Ectodermal cell (in vitro differentiated cells): ENCODE results near the gene PRSS36.

Experiments
- H3K27ac ChIP-seq: 2 replicates; pipeline ENCODE4 v1.7.0; 2013; ENCODE audit warnings: mild to moderate bottlenecking, low read depth, low read length; ENCODE audit not compliant: insufficient read depth, poor library complexity, severe bottlenecking
- H3K27me3 ChIP-seq: 2 replicates; pipeline ENCODE4 v1.7.0; 2013; ENCODE audit warnings: mild to moderate bottlenecking, low read length; ENCODE audit not compliant: insufficient read depth, control insufficient read depth, poor library complexity, severe bottlenecking
- H3K36me3 ChIP-seq: one replicate; pipeline ENCODE4 v1.7.0; 2013; ENCODE audit warnings: low read length; ENCODE audit not compliant: control insufficient read depth, insufficient read depth
- H3K4me1 ChIP-seq: one replicate; pipeline ENCODE4 v1.7.0; 2013; ENCODE audit warnings: low read length; ENCODE audit not compliant: control insufficient read depth, insufficient read depth
- H3K4me3 ChIP-seq: 2 replicates; pipeline ENCODE4 v1.7.0; 2013; ENCODE audit warnings: low read depth, low read length, control low read depth; ENCODE audit not compliant: insufficient read depth
- H3K9me3 ChIP-seq: 2 replicates; pipeline ENCODE4 v1.7.0; 2013; ENCODE audit warnings: mild to moderate bottlenecking, low read length, moderate library complexity; ENCODE audit not compliant: control insufficient read depth
- WGBS, 2 experiments: methylation state at CpG; one replicate each; pipeline ENCODE4 v1.1.7; 2013; ENCODE audit warnings: missing lambda C conversion rate in 2 of 2; 5-methylcytosine and 5-hydroxymethylcytosine counted together

PRSS36 gene

DNA sequence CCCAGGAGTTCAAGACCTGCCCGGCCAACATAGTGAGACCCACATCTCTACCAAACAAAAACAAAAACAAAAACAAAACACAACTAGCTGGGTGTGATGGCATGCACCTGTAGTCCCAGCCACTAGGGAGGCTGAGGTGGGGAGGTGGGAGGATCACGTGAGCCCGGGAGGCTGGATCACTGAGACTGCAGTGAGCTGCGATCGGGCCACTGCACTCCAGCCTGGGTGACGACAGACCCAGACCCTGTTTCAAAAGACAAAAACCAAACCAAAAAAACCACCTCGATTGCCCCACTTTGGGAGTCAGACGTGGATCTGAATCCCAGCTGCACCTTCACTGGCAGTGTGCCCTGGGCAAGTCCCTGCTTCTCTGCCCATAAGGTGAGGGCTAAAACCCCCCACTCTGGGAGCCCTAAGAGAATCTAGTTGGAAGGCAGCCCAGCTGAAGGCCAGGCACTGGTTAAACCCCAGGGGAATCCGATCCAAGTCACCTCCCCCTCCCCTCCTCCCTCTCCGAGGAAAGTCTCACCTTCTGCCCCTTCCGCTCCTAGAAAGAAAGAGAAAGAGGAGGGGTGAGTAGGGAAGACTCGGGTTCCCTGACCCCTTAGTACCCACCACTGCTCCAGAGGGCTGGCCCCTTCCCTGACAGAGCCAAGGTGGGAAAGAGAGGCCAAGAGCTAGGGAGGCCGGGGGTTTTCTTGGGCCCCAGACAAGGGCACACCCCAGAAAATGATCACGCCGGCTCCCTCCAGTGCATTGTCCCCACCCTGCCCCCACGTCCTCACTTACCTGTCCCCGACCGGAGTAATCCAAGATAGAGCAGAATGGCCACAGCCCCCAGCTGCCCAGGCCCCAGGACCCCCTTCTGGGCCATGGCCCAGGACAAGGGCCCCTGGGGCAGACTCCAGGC lies 15.0 kb downstream of the PRSS36 start:
- Histone ChIP-seq H3K27me3 (no peaks in the 10 kb centered on the region), H3K4me1 (peaks cover 17% of the 10 kb centered on the region), H3K36me3 (no peaks in the 10 kb centered on the region), H3K4me3 (peak overlapping the region; percentile 29), H3K9me3 (no peaks in the 10 kb centered on the region), H3K27ac (no peak overlapping the region)
- 12 to 21% methylated on average over 16 to 18 of the region's 18 CpGs for WGBS, 2 experiments

DNA sequence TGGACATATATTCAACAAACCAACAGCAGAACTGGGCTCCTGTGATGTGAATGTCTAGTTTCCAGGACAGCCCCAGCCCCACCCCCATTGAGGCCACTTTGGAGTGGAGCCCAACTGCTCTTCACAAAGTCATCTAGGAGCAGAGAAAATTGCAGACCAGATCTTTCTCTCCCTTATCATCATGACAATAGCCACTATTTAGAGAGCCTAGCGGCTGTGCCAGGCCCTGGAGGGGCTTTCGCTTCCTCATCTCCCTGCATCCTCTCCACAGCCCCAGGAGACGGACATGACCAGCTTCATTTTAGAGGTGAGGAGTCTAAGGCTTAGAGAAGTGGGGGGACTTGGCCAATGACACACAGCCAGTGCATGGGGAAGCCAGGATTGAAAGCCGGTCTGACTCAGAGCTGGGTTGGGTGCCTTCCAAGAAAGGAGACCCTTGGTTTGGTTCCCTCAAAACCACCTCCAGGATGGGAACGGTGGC lies 15.7 kb downstream of the PRSS36 start:
- 39 to 44% methylated on average over 5 of the region's 5 CpGs for WGBS, 2 experiments
- Histone ChIP-seq H3K36me3 (no peaks in the 10 kb centered on the region), H3K9me3 (no peaks in the 10 kb centered on the region), H3K4me1 (peaks cover 17% of the 10 kb centered on the region), H3K27ac (no peak overlapping the region), H3K4me3 (no peak overlapping the region), H3K27me3 (no peaks in the 10 kb centered on the region)

DNA sequence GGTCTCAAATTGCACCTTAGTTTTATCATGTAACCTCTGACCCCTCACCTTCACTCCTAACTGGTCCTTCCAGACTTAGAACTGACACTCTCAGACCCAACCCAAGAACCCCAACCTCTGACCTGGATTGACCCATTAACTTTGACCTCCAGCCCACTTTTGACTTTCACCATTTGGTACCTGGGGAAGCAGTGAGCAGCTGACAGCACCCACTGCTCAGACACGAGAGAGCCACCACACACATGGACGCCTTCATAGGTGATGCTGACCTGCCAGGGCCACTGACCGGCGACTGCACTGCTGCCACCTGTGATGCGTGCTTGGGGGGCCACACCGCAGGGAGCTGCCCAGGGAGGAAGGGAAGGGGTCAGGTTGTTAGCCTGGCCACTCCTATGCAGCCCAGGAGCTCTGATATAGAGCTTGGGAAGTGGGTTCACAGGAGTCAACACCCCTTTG lies 16.8 kb downstream of the PRSS36 start:
- Histone ChIP-seq H3K4me3 (no peak overlapping the region), H3K9me3 (no peaks in the 10 kb centered on the region), H3K27ac (no peak overlapping the region), H3K36me3 (no peaks in the 10 kb centered on the region), H3K4me1 (peaks cover 14% of the 10 kb centered on the region), H3K27me3 (no peaks in the 10 kb centered on the region)
- 93 to 94% methylated on average over 6 of the region's 6 CpGs for WGBS, 2 experiments

DNA sequence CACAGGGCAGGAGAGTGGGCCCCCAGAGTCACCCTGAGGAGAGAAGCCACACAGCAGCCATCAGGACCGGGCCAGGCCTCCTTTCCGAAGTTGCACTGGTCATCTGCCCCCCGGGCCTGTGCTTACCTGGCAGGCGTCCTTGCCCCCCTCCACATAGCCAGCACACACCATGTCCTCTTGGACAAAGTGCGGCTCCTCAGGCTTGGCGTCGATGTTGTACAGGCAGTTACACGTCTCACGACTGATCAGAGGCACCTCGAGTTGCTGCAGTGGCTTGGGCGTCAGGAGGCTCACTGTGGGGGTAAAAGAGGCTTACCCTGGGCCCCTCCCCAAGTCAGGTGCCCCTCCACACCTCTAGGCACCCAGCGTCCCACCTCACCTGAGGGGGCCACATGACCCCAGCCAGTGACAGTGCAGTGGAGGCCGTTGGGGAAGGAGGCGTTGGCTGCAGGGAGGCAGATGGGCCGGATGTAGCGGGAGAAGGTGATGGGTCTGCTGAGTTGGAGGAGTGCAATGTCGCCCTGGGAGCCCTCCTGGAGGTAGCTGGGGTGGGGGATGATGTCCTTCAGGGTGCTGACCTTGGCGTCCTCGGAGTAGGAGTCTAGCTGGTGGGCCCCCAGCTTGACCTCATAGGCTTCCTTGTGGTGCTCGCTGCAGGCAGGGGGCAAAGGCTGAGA lies 17.4 kb downstream of the PRSS36 start:
- Histone ChIP-seq H3K27me3 (no peaks in the 10 kb centered on the region), H3K4me1 (peaks cover 14% of the 10 kb centered on the region), H3K4me3 (no peak overlapping the region), H3K9me3 (no peaks in the 10 kb centered on the region), H3K36me3 (peaks cover 4% of the 10 kb centered on the region), H3K27ac (no peak overlapping the region)
- WGBS, 2 experiments: 94 to 96% methylated on average over 20 of the region's 20 CpGs

DNA sequence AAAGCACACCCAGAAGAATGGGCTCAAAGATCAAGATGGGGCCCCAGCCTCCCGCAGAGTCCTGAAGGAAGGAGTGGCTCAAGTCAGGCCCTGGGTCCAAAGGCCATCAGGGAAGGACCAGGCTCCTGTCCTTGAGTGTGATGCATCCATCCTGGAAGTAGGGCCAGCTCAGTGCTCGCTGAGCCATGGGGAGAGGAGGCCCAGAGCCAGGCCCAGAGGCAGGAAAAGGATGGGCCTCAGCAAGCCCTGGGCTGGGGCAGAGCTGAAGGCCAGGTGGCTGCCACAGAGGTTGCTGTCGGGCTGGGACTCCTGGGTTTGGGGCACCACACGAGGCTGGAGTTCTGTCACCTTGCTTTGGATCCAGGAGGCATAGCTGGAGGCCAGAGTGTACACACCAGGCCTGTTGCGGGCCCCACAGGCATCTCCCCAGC lies 18.0 kb downstream of the PRSS36 start:
- peaks cover 14% of the 10 kb centered on the region for H3K4me1 ChIP-seq
- H3K4me3 ChIP-seq: no peak overlapping the region
- 95 to 96% methylated on average over 5 of the region's 5 CpGs for WGBS, 2 experiments
- H3K27me3 ChIP-seq: no peaks in the 10 kb centered on the region
- peaks cover 5% of the 10 kb centered on the region for H3K36me3 ChIP-seq
- no peak overlapping the region for H3K27ac ChIP-seq
- H3K9me3 ChIP-seq: no peaks in the 10 kb centered on the region

DNA sequence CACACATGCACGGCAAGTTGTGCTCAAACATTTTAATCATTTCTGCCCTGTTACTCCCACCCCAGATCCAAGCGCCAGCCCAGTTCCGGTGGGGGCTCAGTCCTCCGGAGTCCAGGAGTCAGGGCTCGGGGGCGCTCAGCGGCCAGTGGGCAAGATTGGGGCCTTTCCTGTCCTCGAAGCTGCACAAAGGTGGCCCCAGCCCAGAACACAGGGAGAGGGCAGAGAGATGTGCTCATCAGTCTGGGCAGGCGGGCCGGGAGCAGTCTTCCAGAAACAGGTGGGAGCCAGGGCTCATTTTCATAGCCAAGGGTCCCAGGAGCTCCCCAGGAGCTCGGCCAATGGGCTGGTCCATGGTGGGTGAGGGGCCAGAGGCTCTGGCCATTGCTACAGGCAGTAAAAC lies 18.4 kb downstream of the PRSS36 start:
- H3K27me3 ChIP-seq: no peaks in the 10 kb centered on the region
- no peaks in the 10 kb centered on the region for H3K9me3 ChIP-seq
- H3K4me3 ChIP-seq: no peak overlapping the region
- peaks cover 5% of the 10 kb centered on the region for H3K36me3 ChIP-seq
- peaks cover 14% of the 10 kb centered on the region for H3K4me1 ChIP-seq
- no peak overlapping the region for H3K27ac ChIP-seq
- 95 to 96% methylated on average over 11 of the region's 11 CpGs for WGBS, 2 experiments

DNA sequence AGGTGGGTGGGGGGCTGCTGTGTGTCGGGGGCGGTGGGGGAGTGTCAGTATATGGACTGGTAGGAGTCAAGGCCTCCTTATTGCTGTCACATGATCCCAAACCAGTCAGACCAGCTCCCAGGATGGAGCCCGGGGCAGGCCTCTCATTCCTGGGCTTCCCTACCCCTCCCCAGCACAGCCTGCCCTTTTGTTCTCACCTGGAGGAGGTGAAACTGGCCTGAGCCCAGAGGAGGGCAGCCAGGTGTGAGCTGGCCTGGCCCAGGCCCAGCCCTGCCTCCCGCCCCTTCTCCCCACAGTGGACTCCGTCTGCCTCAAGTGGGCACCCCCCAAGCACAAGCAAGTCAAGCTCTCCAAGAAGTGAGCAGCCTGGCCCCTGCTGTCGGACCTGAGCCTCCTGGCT lies 19.0 kb downstream of the PRSS36 start:
- peaks cover 5% of the 10 kb centered on the region for H3K36me3 ChIP-seq
- peaks cover 13% of the 10 kb centered on the region for H3K4me1 ChIP-seq
- H3K9me3 ChIP-seq: no peaks in the 10 kb centered on the region
- no peaks in the 10 kb centered on the region for H3K27me3 ChIP-seq
- H3K4me3 ChIP-seq: no peak overlapping the region
- no peak overlapping the region for H3K27ac ChIP-seq
- 86 to 91% methylated on average over 6 of the region's 6 CpGs for WGBS, 2 experiments

DNA sequence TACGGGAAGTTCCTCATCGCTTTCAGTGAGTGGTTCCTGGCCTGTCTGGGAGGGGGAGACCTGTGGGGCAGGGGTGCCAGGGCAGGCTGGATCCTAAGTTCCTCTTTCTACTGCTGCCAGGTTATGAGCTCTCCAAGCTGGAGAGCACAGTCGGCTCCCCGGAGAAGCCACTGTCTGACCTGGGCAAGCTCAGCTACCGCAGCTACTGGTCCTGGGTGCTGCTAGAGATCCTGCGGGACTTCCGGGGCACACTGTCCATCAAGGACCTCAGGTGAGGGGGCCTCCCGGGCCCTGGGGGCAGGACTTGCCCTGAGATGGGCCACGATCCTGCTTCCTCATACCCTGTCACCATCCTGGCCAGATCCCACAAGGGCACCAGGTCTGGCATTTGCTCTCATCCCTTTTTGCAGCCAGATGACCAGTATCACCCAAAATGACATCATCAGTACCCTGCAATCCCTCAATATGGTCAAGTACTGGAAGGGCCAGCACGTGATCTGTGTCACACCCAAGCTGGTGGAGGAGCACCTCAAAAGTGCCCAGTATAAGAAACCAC lies 19.5 kb downstream of the PRSS36 start:
- H3K4me3 ChIP-seq: no peak overlapping the region
- H3K36me3 ChIP-seq: peaks cover 5% of the 10 kb centered on the region
- H3K4me1 ChIP-seq: peaks cover 8% of the 10 kb centered on the region
- H3K9me3 ChIP-seq: no peaks in the 10 kb centered on the region
- 92 to 94% methylated on average over 10 of the region's 10 CpGs for WGBS, 2 experiments
- H3K27me3 ChIP-seq: no peaks in the 10 kb centered on the region
- H3K27ac ChIP-seq: no peak overlapping the region

DNA sequence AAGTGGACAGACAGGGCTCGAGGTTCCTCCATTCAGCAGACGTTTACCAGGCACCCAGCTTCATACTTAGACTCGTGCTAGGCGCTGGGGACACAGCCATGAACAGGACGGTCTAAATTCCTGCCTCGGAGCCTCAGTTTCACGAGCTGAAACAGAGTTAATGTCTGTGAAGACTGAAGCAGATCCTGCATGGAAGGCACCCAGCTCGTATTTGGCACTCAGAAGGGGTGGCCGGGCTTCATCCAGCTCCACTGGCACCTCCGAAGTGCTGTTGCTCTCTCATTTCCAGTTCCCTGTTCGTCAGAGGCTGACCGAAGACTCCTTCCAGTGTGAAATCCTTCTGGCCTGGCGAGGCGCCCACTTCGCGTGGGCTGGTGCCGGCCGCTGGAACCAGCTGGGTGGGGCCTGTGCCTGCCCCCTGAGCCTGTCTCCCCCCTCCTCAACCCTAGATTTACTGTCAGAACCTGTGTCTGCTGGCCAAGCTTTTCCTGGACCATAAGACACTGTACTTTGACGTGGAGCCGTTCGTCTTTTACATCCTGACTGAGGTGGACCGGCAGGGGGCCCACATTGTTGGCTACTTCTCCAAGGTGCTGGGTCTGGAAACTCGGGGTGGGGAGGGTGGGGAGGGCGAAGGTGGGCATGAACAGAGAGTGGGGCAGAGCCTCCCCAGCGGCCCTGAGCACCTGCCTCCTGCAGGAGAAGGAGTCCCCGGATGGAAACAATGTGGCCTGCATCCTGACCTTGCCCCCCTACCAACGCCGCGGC lies 20.1 kb downstream of the PRSS36 start:
- H3K36me3 ChIP-seq: peaks cover 5% of the 10 kb centered on the region
- no peak overlapping the region for H3K4me3 ChIP-seq
- WGBS, 2 experiments: 92 to 93% methylated on average over 29 of the region's 29 CpGs
- peaks cover 2% of the 10 kb centered on the region for H3K4me1 ChIP-seq
- H3K9me3 ChIP-seq: no peaks in the 10 kb centered on the region
- H3K27ac ChIP-seq: no peak overlapping the region
- no peaks in the 10 kb centered on the region for H3K27me3 ChIP-seq
